Lower leg skin (tissue), 4 donors: ENCODE measurements around the gene JARID2. TPM values are rescaled to one million over a fixed set of nuclear protein-coding genes. Genes with fewer than 3 reads are reported as not detected.

Experiments used
- DNase-seq, 2 donors: peaks; one replicate each; pipeline ENCODE4 v3.0.0-alpha.2; 2019; ENCODE audit warnings: low spot score in 2 of 2
- H3K4me3 ChIP-seq: fragments of 200-600 bp; sonication (generic); 2 replicates; pipeline ENCODE4 v1.5.1; 2017; ENCODE audit warnings: mild to moderate bottlenecking, low read depth; ENCODE audit not compliant: poor library complexity, severe bottlenecking
- CTCF ChIP-seq, 3 donors: fragments of 450-650 bp; IDR thresholded peaks; one replicate each; pipeline ENCODE4 v1.5.1; 2016; ENCODE audit warnings: antibody characterized with exemption in 3 of 3, mild to moderate bottlenecking in 3 of 3, moderate library complexity in 2 of 3
- POLR2A ChIP-seq, 2 donors: fragments of 450-650 bp; IDR thresholded peaks; one replicate each; pipeline ENCODE4 v1.6.1; 2016 to 2017; ENCODE audit warnings: antibody characterized with exemption in 2 of 2, mild to moderate bottlenecking in 1 of 2, moderate library complexity in 1 of 2
- WGBS, 2 donors: methylation state at CpG; one replicate each; pipeline ENCODE4 v1.1.5; 2018; 5-methylcytosine and 5-hydroxymethylcytosine counted together
- intact Hi-C: fragments of 100-400 bp; cut with DNase I; formaldehyde crosslinking; loops from one replicate; pipeline ENCODE4 v1.15.0; 2023; ENCODE audit warnings: low total_unique reads
- total RNA-seq, 4 donors: library from RNA; depleted of rRNA; stranded (reverse); fragments of >200 nt; gene quantifications; one replicate each; pipeline ENCODE4 v1.1.0, GENCODE V29; 2016

JARID2 gene
- total RNA-seq, 4 donors from 2014 or later = 17.9 to 24.2 (median 21.6) TPM

- 29 to 41% methylated on average over 4 of the region's 4 CpGs for WGBS, 2 donors
- TF ChIP-seq POLR2A (IDR thresholded peaks at IDR 0.05) (no peak), CTCF (IDR thresholded peaks at IDR 0.05) (no peak)
- no peak for DNase-seq
- intact Hi-C loops = no loop called here
- no peak overlapping the region for H3K4me3 ChIP-seq
Measured at GRCh38 chr6:15462256-15462655, 216.4 kb downstream of the JARID2 start.

- no peak overlapping the region for H3K4me3 ChIP-seq
- intact Hi-C loops = no loop called here
- DNase-seq = no peak
- TF ChIP-seq POLR2A (IDR thresholded peaks at IDR 0.05) (no peak), CTCF (IDR thresholded peaks at IDR 0.05) (no peak)
- 20 to 23% methylated on average over 8 of the region's 8 CpGs for WGBS, 2 donors
Measured at GRCh38 chr6:15462717-15463525, 217.1 kb downstream of the JARID2 start.

DNA sequence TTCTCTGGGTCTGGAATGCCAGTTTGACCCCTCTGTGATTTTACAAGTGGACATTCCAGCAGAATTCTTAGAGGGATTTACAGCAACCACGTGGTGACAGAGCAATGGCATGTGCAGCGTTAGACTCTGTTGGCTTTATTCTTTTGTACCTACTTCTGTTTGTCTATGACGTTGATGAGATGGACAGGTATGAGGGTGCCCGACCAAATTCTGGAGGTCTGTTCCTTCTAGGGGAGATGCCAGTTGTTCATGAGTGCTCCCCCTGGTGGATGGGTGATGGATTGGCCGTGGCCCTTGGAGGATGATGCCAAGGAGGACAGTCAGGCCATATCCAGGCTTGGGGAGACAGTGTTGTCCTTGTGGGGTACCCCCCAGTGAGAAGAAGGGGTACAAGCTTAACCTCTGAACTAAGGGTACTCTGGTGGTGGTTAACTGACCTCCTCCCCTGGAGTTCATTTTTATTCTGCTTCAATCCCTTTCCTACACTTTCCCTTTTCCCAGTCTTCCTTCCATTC lies 218.4 kb downstream of the JARID2 start:
- H3K4me3 ChIP-seq = no peak overlapping the region
- intact Hi-C loops = no loop called here
- no peak for DNase-seq
- TF ChIP-seq POLR2A (IDR thresholded peaks at IDR 0.05) = no peak
- TF ChIP-seq CTCF (IDR thresholded peaks at IDR 0.05) = no peak
- WGBS, 2 donors = 90 to 93% methylated on average over 5 of the region's 5 CpGs

GRCh38 chr6:15465212-15465611 lies 219.3 kb downstream of the JARID2 start:
- no peak for DNase-seq
- no peak for TF ChIP-seq POLR2A (IDR thresholded peaks at IDR 0.05)
- 88 to 97% methylated on average over 6 of the region's 6 CpGs for whole genome bisulfite sequencing, 2 donors
- H3K4me3 ChIP-seq = no peak overlapping the region
- intact Hi-C loops = no loop called here

- WGBS, 2 donors = 79 to 95% methylated on average over 8 of the region's 8 CpGs
- H3K4me3 ChIP-seq = no peak overlapping the region
- no peak for DNase-seq
- intact Hi-C loops = no loop called here
- TF ChIP-seq CTCF (IDR thresholded peaks at IDR 0.05) (no peak), POLR2A (IDR thresholded peaks at IDR 0.05) (no peak)
Measured at GRCh38 chr6:15470746-15471145, 224.9 kb downstream of the JARID2 start.

GRCh38 chr6:15472621-15473020 lies 226.8 kb downstream of the JARID2 start:
- no peak for DNase-seq
- 79 to 82% methylated on average over 3 of the region's 3 CpGs for whole genome bisulfite sequencing, 2 donors
- no peak overlapping the region for H3K4me3 ChIP-seq
- intact Hi-C loops = no loop called here
- no peak for TF ChIP-seq POLR2A (IDR thresholded peaks at IDR 0.05)
- TF ChIP-seq CTCF (IDR thresholded peaks at IDR 0.05) = no peak
